HG02610 (cell line): ENCODE results near the gene ASTL.

Experiments
- ATAC-seq: cut with Tn5 transposase; IDR thresholded peaks from one replicate; pipeline ENCODE4 v1.9.1; 2021; ENCODE audit warnings: mild to moderate bottlenecking, moderate library complexity; ENCODE audit not compliant: unreplicated experiment

The ASTL gene

DNA sequence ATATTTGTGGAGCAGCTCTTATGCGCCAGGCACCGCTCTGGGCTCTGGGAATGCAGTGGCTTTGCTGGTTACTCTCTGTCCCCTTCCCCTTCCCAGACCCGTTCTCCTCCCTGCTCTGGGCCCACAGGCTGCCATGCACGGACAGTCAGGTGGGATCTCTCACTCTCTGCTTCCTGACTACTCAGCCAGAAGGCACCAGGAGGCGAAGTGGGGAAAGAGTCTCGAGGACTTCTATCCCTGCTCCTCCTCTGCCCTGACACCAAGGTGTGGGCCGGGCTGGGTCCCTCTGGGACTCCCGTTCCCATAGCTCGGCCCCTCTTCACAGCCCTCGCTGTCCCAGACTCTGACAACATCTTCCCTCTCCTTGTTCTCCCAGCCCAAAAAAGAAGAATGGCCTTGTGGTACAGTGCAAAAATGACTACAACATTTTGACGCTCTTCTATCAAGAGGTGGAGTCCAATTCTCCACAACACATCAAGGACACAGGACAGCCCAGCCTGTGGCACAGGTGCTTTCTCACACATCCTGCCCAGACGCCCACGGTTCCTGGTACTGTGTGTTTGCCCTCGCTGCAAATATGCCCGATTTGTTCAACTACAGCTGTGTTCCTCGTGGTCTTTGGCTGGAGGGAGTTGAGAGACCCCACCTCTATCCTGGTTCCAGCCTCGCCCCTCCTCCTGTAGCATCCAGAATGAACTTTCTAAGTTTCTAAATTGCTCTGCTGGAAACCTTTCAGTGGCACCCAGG is 21.0 kb upstream of the ASTL start:
- ATAC-seq = no peak

DNA sequence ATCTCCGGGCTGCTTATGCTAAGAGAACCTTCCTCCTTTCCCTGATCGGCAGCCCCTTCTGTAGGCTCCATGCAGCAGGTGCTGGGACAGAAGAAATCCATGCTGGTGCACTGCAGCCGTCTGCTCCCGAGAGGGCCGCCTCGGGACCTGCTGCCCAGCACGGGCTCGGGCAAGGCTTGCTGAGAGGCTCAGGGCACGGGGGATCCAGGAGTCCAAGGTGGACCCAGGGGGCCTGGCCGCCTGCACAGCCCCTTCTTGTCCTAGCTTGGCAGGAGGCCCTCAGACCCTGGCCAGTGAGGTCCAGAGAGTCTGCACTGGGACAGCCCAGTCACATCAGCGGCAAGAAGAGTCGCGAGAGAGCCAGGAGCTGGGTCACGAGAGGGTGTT is 20.2 kb upstream of the ASTL start:
- ATAC-seq = no peak

DNA sequence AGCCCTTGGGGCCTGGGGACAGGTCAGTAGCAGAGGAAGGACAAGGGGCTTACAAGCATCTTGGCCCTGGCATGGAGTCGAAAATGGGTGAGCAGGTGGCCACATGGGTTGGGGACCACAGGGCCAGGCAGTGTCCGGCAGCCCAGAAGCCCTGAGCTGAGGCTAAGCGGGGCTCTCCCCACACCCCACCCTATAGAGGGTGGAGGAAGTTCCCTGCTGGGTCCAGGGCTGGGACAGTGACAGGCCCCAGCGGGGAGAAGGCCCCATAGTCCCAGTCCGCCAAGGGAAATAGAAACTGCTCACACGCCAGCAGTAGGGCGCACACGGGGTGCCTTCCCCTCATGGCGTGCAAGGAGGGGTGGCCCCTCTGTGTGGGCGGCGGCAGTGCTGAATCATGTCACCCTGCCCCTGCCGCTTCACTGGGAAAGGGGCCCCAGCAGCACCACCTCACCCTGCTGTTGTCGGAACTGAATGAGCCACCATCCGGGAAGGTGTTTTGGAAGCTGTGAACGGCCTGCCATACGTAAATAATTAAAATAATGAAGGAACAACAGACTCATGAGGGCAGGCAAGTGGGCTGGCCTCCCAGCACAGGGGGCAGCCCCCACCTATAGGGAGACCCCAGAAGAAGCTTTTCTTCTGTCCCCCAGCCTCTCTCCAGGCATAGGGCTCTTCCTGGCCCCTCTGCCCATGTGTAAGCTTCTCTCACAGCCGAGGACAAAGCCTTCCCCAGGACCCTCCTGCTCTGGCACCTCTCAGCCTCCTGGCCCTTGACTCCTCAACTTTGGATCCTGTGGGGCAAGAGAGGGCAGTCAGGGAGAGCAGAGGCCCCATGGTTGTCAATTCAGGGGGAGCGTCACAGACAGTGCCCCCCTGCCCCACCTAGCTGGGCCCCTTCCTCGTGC is 19.6 kb upstream of the ASTL start:
- ATAC-seq = peak; percentile 67

DNA sequence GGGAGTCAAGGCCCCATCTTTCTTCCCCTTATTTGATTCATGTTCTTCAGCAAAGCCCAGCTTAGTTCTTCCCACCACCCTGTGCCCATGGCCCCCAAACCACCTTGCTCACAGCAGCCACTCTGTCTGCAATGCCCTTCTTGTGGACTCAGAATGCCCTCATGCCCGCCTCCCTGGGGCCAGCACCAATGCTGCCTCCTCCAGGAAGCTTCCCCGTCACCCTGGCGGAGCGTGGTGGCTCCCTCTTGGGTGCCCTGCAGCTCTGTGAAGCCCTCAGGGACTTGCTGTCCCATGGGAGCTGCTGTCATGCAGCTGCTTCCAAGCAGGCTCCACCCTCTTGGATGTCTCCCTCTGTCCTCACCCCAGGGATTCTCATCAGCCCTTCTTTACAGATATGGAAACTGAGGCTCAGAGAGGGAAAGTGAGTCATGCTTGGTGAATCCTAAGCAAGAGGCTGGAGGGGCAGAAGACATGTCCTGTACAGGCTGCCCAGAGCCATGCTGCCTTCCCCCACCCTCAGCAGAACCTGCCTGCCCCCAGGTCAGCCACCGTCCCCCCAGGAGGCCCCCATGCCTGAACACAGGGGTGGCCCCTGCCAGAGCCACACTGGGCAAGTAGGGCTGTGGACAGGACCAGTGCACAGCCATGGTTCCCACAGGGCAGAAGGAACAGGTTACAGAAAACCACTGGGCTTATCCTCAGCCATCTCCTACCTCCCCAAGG is 18.8 kb upstream of the ASTL start:
- ATAC-seq = peak; percentile 47

DNA sequence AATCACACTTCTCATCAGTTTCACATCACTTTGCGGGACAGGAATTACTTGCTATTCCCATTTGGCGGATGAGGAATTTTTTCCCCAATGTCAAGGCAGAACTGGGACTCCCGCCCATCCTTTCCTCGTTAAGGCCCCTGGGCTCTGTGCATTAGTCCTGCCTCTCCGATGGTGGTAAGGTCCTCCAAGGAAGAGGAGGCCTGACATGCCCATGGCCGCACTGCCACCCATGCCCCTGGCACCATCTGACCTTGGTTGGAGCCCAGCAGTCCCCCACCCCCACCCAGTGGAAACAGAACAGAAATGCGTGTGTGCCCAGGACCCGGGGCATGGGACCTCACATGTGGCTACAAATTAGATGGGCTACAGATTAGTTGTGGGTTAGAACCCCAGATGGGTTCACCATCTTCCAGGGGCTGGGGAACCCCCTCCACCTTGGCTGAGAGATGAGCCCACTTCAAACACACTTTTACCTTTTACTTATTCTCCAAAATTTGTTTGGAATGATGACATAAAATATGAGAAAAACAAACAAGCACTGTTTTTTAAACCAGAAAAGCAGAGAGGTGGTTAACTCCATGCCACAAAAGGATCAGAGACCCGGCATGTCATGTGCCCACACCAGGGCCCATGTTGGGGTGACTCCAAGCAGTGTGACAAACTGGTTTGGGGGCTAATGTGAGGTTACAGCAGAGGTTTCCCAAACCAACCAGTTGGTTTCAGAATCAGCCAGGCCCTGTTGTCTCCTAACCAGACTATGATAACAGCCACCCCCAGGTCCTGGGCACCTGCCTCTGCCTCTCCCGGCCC is 17.9 kb upstream of the ASTL start:
- ATAC-seq = no peak

DNA sequence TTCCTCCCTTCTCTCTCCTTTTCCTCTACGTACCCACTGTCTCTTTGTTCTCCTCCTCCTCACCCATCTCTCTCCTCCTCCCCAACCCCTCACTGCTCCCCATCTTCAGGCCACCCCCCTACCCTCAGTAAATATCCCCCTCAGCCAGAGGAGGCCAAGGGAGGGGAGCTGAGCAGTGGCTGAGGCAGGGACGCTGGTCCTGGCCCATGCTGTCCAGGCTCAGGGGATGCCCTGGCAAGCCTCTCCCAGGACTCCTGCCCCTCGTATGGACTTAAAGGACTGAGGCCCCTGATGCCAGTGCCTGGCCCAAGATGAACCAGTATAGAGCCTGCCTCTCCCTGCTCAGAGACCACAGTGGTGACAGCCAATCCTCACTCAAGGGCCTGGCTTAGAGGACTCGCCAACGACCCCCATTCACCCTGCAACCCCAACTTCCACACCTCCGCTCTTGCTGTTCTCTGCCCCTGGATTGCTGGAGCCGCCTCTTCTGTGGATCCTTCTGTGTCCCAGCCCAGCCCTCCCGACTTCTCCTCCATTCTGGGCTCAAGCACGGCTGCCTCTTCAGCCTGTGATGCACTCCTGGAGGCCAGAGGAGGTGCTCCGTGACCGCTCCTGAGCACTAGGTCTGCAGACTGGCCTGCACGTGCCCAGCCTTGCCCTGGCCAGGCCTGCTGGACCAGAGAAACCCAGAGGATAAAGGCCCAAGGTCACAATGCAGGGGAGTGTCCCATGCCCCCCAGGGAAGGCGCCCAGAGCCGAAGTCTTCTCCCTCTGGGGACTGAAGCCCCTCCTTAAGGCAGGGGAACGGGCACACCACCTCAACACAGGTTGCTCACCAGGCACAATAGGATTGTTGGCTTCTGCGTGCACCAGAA is 16.4 kb upstream of the ASTL start:
- ATAC-seq = no peak

DNA sequence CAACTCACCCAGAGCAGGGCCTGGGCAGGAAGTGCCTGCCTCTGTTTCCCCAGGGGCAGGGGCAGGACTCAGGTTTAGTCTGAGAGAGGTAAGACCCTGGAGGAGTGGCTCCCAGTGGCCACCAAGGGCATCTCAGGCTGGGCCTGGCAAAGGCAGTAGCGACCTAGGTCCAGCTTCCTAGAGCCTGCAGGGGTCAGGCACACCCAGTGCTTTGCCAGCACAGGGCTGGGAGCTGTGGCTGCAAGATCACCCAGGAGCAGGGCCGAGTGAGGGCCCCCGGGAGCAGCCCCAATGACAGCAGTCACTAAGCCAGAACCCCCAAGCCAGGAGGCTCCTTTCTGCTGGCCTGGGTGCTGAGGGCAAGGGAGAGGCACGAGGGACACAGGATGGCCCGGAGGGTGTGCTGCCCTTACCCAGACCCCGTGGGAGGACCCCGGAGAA is 15.7 kb upstream of the ASTL start:
- ATAC-seq = no peak

DNA sequence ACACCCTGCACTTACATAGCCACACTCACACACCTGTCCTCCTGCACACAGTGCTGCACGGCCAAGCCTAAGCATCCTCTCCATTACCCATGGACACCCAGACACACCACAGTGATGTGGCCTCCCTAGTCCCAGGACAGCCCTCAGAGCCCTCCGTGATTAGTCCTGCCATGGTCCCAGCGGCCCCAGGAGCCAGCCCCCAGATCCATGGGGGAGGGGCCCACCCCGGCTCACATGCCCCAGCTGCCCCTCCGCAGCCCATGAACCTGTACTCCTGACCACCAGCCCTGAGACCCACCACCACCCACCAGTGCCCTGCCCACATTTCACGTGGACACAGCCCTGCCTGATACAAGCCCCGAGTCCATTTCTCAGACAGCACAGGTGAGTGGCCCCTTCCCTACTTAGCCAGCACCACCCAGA is 15.0 kb upstream of the ASTL start:
- ATAC-seq = no peak

DNA sequence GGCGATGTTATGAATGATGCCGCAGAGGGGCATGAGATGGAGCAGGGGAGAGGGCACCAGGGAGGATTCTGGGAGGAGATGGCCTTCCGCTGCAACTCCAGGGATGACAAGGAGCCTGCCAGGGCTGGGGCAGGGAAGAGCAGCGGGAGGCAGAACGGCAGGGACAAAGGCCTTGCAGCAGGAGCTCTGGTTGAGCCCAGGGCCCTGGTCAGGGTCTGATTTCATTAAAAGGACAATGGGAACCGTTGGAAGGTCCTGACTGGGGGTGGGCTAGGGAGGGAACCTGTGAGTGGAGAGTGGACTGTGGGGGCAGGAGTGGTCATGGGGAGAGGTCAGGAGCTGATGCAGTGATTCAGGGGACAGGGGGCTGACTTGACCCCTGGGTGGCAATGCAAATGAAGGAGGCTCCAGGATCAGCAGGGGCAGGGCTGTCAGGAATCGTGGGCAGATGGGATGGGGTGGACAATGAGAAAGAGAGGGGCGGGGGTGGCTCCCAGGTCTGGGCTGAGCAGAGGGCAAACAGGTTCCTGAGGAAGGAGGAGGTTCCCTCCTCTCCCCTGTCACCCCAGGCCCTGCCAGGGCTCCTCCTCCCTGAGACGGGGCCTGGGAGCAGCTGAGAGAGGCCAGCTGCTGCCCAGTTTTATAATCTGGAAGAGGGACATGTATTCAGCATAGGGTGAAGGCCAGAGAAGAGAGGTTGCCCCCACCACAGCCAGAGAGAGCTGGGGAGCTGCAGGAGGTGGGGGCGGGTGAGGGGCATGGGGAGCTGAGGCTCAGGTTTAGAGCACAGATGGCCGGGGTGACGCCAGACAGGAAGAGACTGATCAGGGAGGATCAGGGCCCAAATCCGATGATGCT is 14.2 kb upstream of the ASTL start:
- no peak for ATAC-seq

DNA sequence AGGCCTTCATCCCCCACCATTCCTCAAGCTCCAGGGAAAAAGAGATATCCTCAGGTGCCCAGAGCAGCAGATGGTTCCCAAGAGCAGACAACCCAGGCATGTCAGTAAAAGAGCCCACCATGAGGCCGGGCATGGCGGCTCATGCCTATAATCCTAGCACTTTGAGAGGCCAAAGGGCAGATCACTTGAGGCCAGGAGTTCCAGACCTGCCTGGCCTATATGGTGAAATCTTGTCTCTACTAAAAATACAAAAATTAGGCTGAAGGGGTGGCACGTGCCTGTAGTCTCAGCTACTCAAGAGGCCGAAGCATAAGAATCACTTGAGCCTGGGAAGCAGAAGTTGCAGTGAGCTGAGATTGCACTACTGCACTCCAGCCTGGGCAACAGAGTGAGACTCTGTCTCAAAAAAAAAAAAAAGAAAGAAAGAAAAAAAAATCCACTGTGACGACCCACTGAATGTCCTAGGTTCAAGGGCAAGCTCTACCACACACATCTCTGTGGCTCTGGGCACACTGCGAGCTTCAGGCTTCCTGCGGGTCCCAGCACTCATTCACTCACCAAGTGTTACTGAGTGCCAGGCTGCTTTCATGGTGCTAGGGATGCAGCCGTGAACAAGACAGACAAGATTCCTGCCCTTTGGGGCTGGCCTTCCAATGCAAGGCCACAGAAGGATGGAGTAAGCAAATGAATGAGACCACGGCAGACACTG is 13.4 kb upstream of the ASTL start:
- ATAC-seq = no peak

DNA sequence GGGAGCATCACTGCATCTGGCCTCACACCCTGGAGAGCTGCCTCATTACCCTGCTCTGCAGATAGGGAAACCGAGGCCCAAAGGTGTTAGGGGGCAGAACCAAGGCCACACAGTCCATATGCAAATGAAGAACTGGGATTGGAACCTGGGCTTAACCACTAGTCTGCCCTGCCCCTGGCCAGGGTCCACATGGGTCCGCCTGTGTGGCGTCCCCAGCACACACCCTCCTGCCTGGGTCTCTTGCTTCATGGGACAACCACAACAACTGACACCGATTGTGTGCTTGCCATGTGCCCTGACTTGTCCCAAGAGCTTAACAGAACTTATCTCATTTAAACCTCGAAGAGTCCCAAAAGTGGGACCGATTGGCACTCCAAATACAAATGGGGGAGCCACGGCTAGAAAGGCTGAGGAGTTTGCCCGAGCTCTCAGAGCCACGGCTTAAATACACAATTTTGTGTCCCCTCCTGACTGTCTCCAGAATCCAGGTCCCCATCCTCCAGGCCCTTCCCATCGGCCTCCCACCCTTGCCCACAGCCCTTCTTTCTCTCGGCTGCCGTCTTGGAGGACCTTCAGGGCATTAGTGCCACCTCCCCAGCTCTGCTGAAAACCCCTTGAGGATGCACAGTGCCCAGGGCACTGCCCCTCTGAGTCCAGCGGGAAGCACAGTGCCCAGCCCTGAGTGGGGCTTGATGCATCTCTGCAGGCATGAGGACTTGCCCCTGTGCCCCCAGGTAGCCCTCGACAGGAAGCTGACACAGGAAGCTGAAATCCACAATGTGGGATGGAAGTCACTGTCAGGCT is 12.7 kb upstream of the ASTL start:
- no peak for ATAC-seq

DNA sequence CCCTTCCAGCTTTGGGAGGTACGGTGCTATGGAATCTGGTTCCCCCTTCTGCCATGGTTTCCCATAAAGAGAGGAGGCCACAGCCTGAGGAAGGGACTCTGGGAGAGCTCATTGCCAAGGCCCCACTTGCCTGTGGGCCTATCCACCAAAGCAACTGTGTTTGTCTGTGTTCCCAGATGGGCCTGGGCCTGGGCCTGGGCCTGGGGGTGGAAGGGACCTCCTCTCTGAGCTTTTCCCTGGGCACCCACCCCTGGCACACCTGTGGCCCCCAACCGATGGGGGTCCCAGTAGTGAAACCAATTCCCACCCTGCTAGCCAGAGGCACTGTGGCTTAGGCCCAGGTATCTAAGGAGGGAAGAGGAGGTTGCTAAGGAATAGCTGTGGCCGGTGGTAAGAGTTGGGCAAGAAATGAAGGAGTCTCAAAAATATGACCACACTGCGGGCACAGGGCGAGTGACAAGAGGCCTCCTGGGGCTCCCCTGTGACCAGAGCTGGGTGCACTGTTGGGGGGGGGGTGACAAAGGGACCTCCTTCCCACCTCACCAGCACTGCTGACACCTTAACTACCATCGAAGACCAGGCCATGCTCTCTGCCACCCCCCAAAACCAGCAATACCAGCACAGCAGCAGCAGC is 11.8 kb upstream of the ASTL start:
- no peak for ATAC-seq

DNA sequence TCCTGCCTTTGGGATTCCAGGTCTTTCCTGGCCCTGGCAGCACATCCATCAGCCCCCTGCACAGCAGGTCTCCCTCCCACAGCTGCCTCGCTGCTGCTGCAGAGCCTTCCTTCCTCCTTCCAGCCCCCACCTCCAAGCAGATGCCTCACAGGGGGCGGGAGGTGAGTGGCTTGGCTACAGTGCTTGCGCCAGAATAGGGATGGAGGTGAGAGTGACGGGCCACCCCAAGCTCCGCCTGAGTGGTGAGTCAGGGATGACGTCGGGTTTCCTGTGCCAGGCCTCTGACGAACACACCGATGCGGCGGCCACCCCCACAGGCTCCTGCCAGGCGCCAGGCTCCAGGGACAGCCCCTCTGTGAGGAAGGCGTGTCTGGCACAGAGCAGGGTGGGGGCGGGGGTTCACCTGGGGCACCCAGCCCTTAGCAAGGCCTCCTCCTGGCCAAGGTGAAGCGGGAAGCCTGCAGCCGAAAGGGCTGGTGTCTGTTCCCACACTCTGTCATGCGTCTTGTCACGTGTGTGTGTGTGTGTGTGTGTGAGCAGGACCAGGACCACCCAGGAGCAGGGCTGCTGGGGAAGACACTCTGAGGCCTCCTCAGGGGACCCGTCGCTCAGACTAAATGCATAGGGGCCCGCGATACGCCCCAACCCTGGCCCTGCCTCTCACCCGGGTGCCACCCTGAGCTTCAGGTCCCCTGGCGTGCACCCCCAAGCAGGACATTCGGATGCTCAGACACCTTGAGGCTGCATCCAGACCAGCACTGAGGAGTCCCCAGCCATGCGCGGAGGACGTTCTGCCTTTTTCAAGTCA is 10.3 kb upstream of the ASTL start:
- peak; percentile 31 for ATAC-seq

DNA sequence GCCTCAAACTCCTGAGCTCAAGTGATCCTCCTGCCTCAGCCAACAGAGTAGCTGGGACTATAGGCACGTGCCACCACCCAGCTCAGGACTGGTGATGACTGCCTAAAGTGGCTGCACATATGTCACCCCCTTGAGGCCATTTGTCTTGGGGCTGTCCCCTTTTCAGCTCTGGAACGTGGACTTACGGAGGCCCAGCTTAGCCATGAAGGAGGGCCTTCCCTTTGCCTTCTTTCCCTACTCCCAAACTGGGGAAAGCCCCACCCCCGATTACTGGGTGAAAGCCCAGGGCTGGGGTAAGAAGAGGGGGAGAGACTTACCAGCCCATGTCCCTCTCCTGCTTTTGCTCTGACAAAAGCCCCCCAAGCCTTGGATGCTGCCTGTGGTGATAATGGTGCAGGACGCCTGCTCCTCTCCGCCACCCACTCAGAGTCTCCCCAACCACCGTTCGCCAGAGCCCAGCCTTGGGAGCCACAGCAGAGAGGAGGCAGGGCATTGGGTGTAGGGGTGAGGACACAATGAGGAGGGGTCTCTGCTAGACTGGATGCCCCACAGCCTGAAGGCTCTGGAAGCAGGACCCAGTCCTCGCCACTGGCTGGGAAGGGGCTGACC is 9.4 kb upstream of the ASTL start:
- ATAC-seq = no peak

DNA sequence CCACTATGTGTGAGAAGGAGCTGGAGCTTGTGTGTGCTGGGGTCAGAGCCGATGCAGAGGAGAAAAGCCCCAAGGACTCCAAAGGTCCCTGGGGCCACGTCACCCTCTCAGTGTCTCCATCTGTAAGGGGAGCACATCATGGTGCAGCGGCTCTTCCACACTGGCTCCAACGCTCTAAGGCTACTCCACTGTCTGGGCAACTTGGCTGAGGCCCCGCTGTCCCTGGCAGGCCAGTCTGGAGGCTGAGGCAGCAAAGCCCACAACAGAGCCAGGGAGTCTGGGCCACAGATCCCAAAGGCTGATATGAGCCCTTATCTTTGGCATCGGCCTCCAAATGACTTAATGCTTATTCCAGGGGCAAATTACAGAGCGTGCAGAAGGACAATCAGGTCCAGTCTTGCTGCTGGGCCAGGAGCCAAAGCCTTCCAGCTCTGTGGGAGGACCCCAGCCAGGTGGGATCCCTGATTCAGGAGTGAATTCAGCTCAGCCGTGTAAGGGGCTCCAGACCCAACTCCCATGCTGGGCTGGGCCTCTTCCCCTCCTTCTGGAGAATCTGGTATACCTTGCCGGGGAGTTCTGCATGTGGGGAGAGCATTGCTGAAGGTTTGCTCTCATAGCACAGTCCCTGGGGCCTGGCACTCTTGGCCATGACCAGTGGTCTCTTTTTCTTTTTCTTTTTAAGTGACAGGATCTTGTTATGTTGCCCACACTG is 8.7 kb upstream of the ASTL start:
- ATAC-seq = no peak
